ENCODE results near the gene OXSR1. TPM values are rescaled to one million over a fixed set of nuclear protein-coding genes. Genes with fewer than 3 reads are reported as not detected.
A peak's percentile ranks its signal among the peaks of the same experiment; 100 is the strongest.

The OXSR1 gene
- total and polyA plus RNA-seq, 2 of the 13 experiments (the other 11 are each of a cell fraction or from before 2014, with no cell fraction given) = 27.4 to 32.6 TPM

DNA sequence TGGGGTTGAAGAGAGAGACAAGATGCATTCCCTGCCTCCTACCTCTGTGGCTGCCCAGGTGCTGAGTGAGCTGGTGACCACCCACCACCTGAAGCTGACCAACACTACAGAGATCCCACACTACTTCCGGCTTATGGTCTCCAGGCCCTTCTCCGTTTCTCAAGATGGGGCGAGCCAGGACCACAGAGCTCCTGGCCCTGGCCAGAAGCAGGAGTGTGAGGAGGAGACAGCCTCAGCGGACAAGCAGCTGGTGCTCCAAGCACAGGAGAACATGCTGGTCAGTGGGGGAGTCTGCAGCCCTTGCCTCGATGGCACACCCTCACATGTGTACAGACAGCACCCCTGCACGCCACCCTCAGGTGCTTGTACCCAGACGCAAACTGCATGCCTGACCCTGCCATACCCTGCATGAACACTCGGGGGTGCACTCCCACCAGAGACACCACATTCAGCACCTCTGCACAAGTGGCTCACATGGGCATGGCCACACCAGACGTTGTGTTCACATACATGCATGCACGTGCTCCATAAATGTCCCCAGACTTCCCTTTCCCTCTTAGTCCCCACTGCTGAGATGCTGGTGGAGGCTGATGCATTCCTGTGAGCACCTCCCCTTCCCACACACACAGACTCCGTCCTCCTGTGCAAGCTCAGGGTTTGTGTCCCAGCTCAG, 47.5 kb upstream of the OXSR1 start (continued):
- TF ChIP-seq, protein P1, sequence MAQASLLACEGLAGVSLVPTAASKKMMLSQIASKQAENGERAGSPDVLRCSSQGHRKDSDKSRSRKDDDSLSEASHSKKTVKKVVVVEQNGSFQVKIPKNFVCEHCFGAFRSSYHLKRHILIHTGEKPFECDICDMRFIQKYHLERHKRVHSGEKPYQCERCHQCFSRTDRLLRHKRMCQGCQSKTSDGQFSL (CRISPR knock-in tag; IDR thresholded peaks at IDR 0.05) = 0 out of 2 replicates have a peak, but pooled peaks have one; percentile 34
- TF ChIP-seq, protein P2, sequence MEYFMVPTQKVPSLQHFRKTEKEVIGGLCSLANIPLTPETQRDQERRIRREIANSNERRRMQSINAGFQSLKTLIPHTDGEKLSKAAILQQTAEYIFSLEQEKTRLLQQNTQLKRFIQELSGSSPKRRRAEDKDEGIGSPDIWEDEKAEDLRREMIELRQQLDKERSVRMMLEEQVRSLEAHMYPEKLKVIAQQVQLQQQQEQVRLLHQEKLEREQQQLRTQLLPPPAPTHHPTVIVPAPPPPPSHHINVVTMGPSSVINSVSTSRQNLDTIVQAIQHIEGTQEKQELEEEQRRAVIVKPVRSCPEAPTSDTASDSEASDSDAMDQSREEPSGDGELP (IDR thresholded peaks at IDR 0.05; ENCODE audit: borderline replicate concordance, low read depth) = no peak
- TF ChIP-seq SP1 (IDR thresholded peaks at IDR 0.05) (no peak), SP1 (CRISPR knock-in tag; IDR thresholded peaks at IDR 0.05) (no peak), SAFB2 (CRISPR knock-in tag; IDR thresholded peaks at IDR 0.05; ENCODE audit: borderline replicate concordance, low read depth) (peak; percentile 68; the same call in 1 of the 2 replicates), CHD2 (IDR thresholded peaks at IDR 0.05; ENCODE audit: low read depth, low read length) (no peak), HDAC1 (CRISPR knock-in tag; IDR thresholded peaks at IDR 0.05) (no peak)
- TF ChIP-seq, protein P3, sequence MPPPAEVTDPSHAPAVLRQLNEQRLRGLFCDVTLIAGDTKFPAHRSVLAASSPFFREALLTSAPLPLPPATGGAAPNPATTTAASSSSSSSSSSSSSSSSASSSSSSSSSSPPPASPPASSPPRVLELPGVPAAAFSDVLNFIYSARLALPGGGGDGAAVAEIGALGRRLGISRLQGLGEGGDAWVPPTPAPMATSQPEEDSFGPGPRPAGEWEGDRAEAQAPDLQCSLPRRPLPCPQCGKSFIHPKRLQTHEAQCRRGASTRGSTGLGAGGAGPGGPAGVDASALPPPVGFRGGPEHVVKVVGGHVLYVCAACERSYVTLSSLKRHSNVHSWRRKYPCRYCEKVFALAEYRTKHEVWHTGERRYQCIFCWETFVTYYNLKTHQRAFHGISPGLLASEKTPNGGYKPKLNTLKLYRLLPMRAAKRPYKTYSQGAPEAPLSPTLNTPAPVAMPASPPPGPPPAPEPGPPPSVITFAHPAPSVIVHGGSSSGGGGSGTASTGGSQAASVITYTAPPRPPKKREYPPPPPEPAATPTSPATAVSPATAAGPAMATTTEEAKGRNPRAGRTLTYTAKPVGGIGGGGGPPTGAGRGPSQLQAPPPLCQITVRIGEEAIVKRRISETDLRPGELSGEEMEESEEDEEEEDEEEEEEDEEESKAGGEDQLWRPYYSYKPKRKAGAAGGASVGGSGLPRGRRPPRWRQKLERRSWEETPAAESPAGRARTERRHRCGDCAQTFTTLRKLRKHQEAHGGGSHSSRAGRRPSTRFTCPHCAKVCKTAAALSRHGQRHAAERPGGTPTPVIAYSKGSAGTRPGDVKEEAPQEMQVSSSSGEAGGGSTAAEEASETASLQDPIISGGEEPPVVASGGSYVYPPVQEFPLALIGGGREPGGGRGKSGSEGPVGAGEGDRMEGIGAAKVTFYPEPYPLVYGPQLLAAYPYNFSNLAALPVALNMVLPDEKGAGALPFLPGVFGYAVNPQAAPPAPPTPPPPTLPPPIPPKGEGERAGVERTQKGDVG (CRISPR knock-in tag; IDR thresholded peaks at IDR 0.05; ENCODE audit: borderline replicate concordance) = peak; percentile 63; the same call in 1 of the 2 replicates
- TF ChIP-seq, protein P4, sequence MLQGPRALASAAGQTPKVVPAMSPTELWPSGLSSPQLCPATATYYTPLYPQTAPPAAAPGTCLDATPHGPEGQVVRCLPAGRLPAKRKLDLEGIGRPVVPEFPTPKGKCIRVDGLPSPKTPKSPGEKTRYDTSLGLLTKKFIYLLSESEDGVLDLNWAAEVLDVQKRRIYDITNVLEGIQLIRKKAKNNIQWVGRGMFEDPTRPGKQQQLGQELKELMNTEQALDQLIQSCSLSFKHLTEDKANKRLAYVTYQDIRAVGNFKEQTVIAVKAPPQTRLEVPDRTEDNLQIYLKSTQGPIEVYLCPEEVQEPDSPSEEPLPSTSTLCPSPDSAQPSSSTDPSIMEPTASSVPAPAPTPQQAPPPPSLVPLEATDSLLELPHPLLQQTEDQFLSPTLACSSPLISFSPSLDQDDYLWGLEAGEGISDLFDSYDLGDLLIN (CRISPR knock-in tag; IDR thresholded peaks at IDR 0.05; ENCODE audit: borderline replicate concordance) = no peak
- TF ChIP-seq, protein P5, sequence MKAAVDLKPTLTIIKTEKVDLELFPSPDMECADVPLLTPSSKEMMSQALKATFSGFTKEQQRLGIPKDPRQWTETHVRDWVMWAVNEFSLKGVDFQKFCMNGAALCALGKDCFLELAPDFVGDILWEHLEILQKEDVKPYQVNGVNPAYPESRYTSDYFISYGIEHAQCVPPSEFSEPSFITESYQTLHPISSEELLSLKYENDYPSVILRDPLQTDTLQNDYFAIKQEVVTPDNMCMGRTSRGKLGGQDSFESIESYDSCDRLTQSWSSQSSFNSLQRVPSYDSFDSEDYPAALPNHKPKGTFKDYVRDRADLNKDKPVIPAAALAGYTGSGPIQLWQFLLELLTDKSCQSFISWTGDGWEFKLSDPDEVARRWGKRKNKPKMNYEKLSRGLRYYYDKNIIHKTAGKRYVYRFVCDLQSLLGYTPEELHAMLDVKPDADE (CRISPR knock-in tag; IDR thresholded peaks at IDR 0.05) = no peak
- TF ChIP-seq, protein P6, sequence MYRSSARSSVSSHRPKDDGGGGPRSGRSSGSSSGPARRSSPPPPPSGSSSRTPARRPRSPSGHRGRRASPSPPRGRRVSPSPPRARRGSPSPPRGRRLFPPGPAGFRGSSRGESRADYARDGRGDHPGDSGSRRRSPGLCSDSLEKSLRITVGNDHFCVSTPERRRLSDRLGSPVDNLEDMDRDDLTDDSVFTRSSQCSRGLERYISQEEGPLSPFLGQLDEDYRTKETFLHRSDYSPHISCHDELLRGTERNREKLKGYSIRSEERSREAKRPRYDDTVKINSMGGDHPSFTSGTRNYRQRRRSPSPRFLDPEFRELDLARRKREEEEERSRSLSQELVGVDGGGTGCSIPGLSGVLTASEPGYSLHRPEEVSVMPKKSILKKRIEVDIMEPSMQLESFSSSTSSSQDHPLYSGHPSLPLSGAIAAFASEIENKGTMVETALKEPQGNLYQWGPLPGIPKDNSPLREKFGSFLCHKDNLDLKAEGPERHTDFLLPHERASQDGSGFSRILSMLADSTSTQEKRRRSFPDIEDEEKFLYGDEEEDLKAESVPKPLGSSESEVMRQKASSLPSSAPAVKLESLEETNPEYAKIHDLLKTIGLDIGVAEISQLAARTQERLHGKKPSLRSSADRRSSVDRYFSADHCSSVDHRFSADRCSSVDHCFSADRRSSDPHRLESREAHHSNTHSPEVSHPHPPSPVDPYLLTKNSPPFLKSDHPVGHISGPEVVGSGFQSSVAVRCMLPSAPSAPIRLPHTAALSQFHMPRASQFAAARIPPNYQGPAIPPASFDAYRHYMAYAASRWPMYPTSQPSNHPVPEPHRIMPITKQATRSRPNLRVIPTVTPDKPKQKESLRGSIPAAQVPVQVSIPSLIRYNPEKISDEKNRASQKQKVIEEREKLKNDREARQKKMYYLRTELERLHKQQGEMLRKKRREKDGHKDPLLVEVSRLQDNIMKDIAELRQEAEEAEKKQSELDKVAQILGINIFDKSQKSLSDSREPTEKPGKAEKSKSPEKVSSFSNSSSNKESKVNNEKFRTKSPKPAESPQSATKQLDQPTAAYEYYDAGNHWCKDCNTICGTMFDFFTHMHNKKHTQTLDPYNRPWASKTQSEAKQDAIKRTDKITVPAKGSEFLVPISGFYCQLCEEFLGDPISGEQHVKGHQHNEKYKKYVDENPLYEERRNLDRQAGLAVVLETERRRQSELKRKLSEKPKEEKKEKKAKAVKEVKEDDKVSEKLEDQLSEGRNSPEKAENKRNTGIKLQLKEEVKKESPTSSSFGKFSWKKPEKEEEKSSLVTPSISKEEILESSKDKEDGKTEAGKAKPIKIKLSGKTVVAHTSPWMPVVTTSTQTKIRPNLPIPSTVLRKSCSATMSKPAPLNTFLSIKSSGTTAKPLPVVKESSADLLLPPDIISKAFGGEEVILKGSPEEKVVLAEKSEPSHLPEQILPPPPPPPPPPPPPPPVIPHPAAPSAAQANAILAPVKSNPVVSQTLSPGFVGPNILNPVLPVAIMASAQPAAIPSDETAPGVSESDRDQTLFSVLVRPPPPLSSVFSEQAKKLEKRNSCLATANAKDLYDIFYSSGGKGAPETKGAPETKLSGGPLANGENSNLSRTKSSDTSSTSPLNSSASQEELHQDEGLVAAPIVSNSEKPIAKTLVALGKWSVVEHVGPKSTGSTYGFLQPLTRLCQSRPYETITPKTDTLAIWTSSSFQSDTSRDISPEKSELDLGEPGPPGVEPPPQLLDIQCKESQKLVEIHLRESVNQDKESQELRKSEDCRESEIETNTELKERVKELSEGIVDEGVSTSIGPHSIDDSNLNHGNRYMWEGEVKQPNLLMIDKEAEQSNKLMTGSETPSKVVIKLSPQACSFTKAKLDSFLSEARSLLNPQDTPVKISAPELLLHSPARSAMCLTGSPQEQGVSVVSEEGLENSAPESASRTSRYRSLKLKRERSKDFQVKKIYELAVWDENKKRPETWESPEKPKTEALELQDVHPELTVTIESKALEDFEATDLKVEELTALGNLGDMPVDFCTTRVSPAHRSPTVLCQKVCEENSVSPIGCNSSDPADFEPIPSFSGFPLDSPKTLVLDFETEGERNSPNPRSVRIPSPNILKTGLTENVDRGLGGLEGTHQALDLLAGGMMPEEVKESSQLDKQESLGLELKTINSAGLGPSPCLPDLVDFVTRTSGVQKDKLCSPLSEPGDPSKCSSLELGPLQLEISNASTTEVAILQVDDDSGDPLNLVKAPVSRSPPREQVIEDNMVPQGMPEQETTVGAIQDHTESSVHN (CRISPR knock-in tag; IDR thresholded peaks at IDR 0.05) = no peak
